H1 (cell line): ENCODE measurements around the gene NPFF. TPM values are rescaled to one million over a fixed set of nuclear protein-coding genes. Genes with fewer than 3 reads are reported as not detected.

ENCODE experiments used
- BACH1 ChIP-seq: IDR thresholded peaks from 2 replicates; pipeline ENCODE4 v1.6.1; 2012; ENCODE audit warnings: low read length, improper control_type of control experiment
- CHD2 ChIP-seq: IDR thresholded peaks from 2 replicates; pipeline ENCODE4 v1.6.1; 2012; ENCODE audit warnings: low read length, improper control_type of control experiment
- GTF2F1 ChIP-seq: IDR thresholded peaks from 2 replicates; pipeline ENCODE4 v1.6.1; 2012; ENCODE audit warnings: low read depth, low read length, improper control_type of control experiment, borderline replicate concordance
- SIN3A ChIP-seq, 2 experiments: IDR thresholded peaks in 1 of 2; conservative IDR thresholded peaks in 1 of 2; 2 replicates each; pipeline ENCODE4 v1.6.1; 2011 to 2012; ENCODE audit warnings: low read length in 2 of 2, improper control_type of control experiment in 1 of 2, low read depth in 1 of 2, mild to moderate bottlenecking in 1 of 2
- SIRT6 ChIP-seq: IDR thresholded peaks from one replicate; pipeline ENCODE4 v1.7.1; 2012; ENCODE audit warnings: low read length, inconsistent platforms
- TAF1 ChIP-seq: IDR thresholded peaks from 2 replicates; pipeline ENCODE4 v1.6.1; 2011; ENCODE audit warnings: mild to moderate bottlenecking, low read depth, low read length
- TBP ChIP-seq: IDR thresholded peaks from 2 replicates; pipeline ENCODE4 v1.6.1; 2011; ENCODE audit warnings: low read depth, low read length, improper control_type of control experiment
- polyA plus RNA-seq, 7 experiments: library from polyadenylated mRNA; depleted of rRNA in 3 of 7; stranded (reverse) in 5 of 7; unstranded in 2 of 7; fragments of >200 nt in 5 of 7; fragments of 200-250 nt in 2 of 7; gene quantifications; 1 replicate in 5 of 7; 2 replicates in 1 of 7; 4 replicates in 1 of 7; pipeline versions ENCODE4 v1.2.1 to v1.2.3, GENCODE V29; 2011 to 2013; ENCODE audit warnings: missing spikeins in 2 of 7, mixed read lengths in 2 of 7
- total RNA-seq: library from RNA; stranded (reverse); fragmentation: NEBNext Ultra II Directional; extraction: Animal tissue kit (Norgen Biotek cat#: 25700); gene quantifications from 2 replicates; pipeline ENCODE4 v1.2.1, GENCODE V29; 2021

The NPFF gene
- total and polyA plus RNA-seq, 2 of the 8 experiments (the other 6 are each of a cell fraction or from before 2014, with no cell fraction given) = not detected

DNA sequence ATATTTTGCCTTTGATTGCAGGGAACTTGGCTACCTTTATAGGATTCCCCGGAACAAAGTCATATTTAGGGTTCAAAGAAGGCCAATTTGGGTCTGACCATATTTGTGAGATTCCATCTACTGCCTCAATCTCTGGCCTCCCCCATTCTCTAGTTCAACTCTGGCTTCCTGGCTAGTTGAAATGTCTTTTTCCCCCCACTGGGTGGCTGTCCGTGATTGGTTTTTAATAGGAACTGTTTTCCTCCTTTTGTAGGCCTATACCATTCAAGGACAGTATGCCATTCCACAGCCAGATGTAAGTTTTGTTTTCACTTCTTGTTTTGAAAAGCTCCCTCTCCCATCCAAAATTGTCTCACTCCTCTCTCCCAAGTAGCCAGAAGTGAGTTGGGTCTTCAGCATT lies 41.6 kb downstream of the NPFF start (continued):
- TF ChIP-seq TBP (no peak), BACH1 (no peak), SIN3A (conservative IDR thresholded peaks at IDR 0.05 in 1 of 2, IDR thresholded peaks at IDR 0.05 in 1 of 2; ENCODE audit: low read depth in 1 of 2, low read length in 2 of 2) (no peak), SIRT6 (no peak), TAF1 (no peak), GTF2F1 (no peak), CHD2 (no peak)
- TF ChIP-seq, all 59 proteins: peak for 0
